Measurements from ENCODE around the gene NUDT9.
A peak's percentile ranks its signal among the peaks of the same experiment; 100 is the strongest.

NUDT9 gene

GRCh38 chr4:87410679-87411078, 11.7 kb upstream of the NUDT9 start:
- TF ChIP-seq REST (IDR thresholded peaks at IDR 0.05; ENCODE audit: insufficient read depth in 1 of 2, low read depth in 2 of 2, low read length in 2 of 2): no peak

GRCh38 chr4:87414816-87415215, 7.6 kb upstream of the NUDT9 start:
- TF ChIP-seq TAF1 (IDR thresholded peaks at IDR 0.05; ENCODE audit: borderline replicate concordance, insufficient read depth, low read length) (no peak), SIN3A (IDR thresholded peaks at IDR 0.05; ENCODE audit: borderline replicate concordance, insufficient read depth, low read length) (no peak), POLR2AphosphoS5 (IDR thresholded peaks at IDR 0.05; ENCODE audit: low read depth, low read length) (no peak), REST (IDR thresholded peaks at IDR 0.05; ENCODE audit: insufficient read depth in 1 of 2, low read depth in 2 of 2, low read length in 2 of 2) (no peak), FOXP2 (optimal IDR thresholded peaks at IDR 0.05; ENCODE audit: borderline replicate concordance, extremely low read depth, extremely low read length, insufficient read depth) (no peak)

GRCh38 chr4:87416965-87417364, 5.4 kb upstream of the NUDT9 start:
- TF ChIP-seq TAF1 (IDR thresholded peaks at IDR 0.05; ENCODE audit: borderline replicate concordance, insufficient read depth, low read length) (no peak), SIN3A (IDR thresholded peaks at IDR 0.05; ENCODE audit: borderline replicate concordance, insufficient read depth, low read length) (no peak), REST (IDR thresholded peaks at IDR 0.05; ENCODE audit: insufficient read depth in 1 of 2, low read depth in 2 of 2, low read length in 2 of 2) (no peak), FOXP2 (optimal IDR thresholded peaks at IDR 0.05; ENCODE audit: borderline replicate concordance, extremely low read depth, extremely low read length, insufficient read depth) (no peak), POLR2AphosphoS5 (IDR thresholded peaks at IDR 0.05; ENCODE audit: low read depth, low read length) (no peak)

GRCh38 chr4:87419578-87420249, 2.7 kb upstream of the NUDT9 start:
- TF ChIP-seq POLR2AphosphoS5 (IDR thresholded peaks at IDR 0.05; ENCODE audit: low read depth, low read length) (peak; percentile 27; the same call in 1 of the 2 replicates), FOXP2 (optimal IDR thresholded peaks at IDR 0.05; ENCODE audit: borderline replicate concordance, extremely low read depth, extremely low read length, insufficient read depth) (no peak), SIN3A (IDR thresholded peaks at IDR 0.05; ENCODE audit: borderline replicate concordance, insufficient read depth, low read length) (peak; percentile 56; the same call in 1 of the 2 replicates)

- no peak for TF ChIP-seq TAF1 (IDR thresholded peaks at IDR 0.05; ENCODE audit: borderline replicate concordance, insufficient read depth, low read length)
Observed at GRCh38 chr4:87420276-87420830, 2.0 kb upstream of the NUDT9 start.

- TF ChIP-seq POLR2AphosphoS5 (IDR thresholded peaks at IDR 0.05; ENCODE audit: low read depth, low read length) (no peak), SIN3A (IDR thresholded peaks at IDR 0.05; ENCODE audit: borderline replicate concordance, insufficient read depth, low read length) (0 out of 2 replicates have a peak, but pooled peaks have one; percentile 6)
Observed at GRCh38 chr4:87423317-87424098, 1.1 kb downstream of the NUDT9 start.
